Measurements from ENCODE around the gene PON2.
"Not testable (repeated sequence)": the region's sequence is repeated elsewhere in the genome, so short reads cannot be mapped to it uniquely, and the experiment has no call there.

The PON2 gene

GRCh38 chr7:95434557-95435421, at the start of gene PON2:
PON2 (minus strand) TSS chr7:95435028; CDS start chr7:95434951, 77 bp downstream.
- peak; percentile 90 for DNase-seq

- DNase-seq = no peak
These were observed 47.6 kb upstream of the PON2 start for GRCh38 chr7:95482424-95482823.

- DNase-seq = no peak
These were observed 46.7 kb upstream of the PON2 start for GRCh38 chr7:95481271-95482165.

- DNase-seq = no peak
These were observed 45.3 kb upstream of the PON2 start for GRCh38 chr7:95479992-95480624.

GRCh38 chr7:95478272-95479037, 43.6 kb upstream of the PON2 start:
- DNase-seq = peak; percentile 54

- peak; percentile 84 for DNase-seq
These were observed 42.2 kb upstream of the PON2 start for GRCh38 chr7:95476904-95477594.

- DNase-seq = no peak
These were observed 41.4 kb upstream of the PON2 start for GRCh38 chr7:95476072-95476847.

GRCh38 chr7:95473276-95473985, 38.6 kb upstream of the PON2 start:
- DNase-seq = no peak

GRCh38 chr7:95472581-95473161, 37.8 kb upstream of the PON2 start:
- DNase-seq = no peak

GRCh38 chr7:95471071-95471470, 36.2 kb upstream of the PON2 start:
- no peak for DNase-seq

GRCh38 chr7:95470452-95470851, 35.6 kb upstream of the PON2 start:
- peak; percentile 62 for DNase-seq

- DNase-seq = no peak
These were observed 35.0 kb upstream of the PON2 start for GRCh38 chr7:95469848-95470247.

- DNase-seq = no peak
These were observed 34.4 kb upstream of the PON2 start for GRCh38 chr7:95469187-95469586.

- DNase-seq = no peak
These were observed 33.2 kb upstream of the PON2 start for GRCh38 chr7:95467912-95468607.

GRCh38 chr7:95460653-95461052, 25.8 kb upstream of the PON2 start:
- DNase-seq = not testable (repeated sequence)

GRCh38 chr7:95457947-95458346, 23.1 kb upstream of the PON2 start:
- no peak for DNase-seq

GRCh38 chr7:95454438-95455045, 19.7 kb upstream of the PON2 start:
- DNase-seq = no peak

- peak; percentile 23 for DNase-seq
These were observed 11.8 kb upstream of the PON2 start for GRCh38 chr7:95446618-95447017.

- DNase-seq = no peak
These were observed 10.0 kb upstream of the PON2 start for GRCh38 chr7:95444796-95445195.
